CD14-positive monocyte (primary cell): ENCODE results near the gene UCN. TPM values are rescaled to one million over a fixed set of nuclear protein-coding genes. Genes with fewer than 3 reads are reported as not detected.
"Not testable (repeated sequence)": the region's sequence is repeated elsewhere in the genome, so short reads cannot be mapped to it uniquely, and the experiment has no call there.

ENCODE experiments used
- DNase-seq, 3 donors: peaks; one replicate each; pipeline ENCODE4 v3.0.0-alpha.2; 2011 to 2022
- H2AFZ ChIP-seq: 2 replicates; pipeline ENCODE4 v1.6.0; 2012; ENCODE audit warnings: mild to moderate bottlenecking, low read depth, low read length, inconsistent platforms; ENCODE audit not compliant: insufficient read depth, poor library complexity, severe bottlenecking
- H3K27ac ChIP-seq, 2 donors: 1 replicate in 1 of 2; 2 replicates in 1 of 2; pipeline ENCODE4 v1.5.1; 2012 to 2013; ENCODE audit warnings: low read length in 2 of 2, control low read depth in 1 of 2, inconsistent platforms in 1 of 2, low read depth in 1 of 2, mild to moderate bottlenecking in 1 of 2
- H3K27me3 ChIP-seq, 2 donors: one replicate each; pipeline versions ENCODE4 v1.6.0 to v1.6.1; 2011 to 2013; ENCODE audit warnings: low read length in 2 of 2; ENCODE audit not compliant: control insufficient read depth in 2 of 2, insufficient read depth in 2 of 2
- H3K36me3 ChIP-seq, 2 donors: replicated peaks in 1 of 2; 1 replicate in 1 of 2; 2 replicates in 1 of 2; pipeline versions ENCODE4 v1.5.1 to v1.6.1; 2012 to 2013; ENCODE audit warnings: low read length in 2 of 2, control low read depth in 1 of 2, inconsistent platforms in 1 of 2, mild to moderate bottlenecking in 1 of 2; ENCODE audit not compliant: insufficient read depth in 2 of 2, control insufficient read depth in 1 of 2
- H3K4me1 ChIP-seq, 2 donors: 1 replicate in 1 of 2; 2 replicates in 1 of 2; pipeline versions ENCODE4 v1.5.1 to v1.6.1; 2012 to 2013; ENCODE audit warnings: low read length in 2 of 2, control low read depth in 1 of 2, inconsistent platforms in 1 of 2, mild to moderate bottlenecking in 1 of 2, moderate library complexity in 1 of 2; ENCODE audit not compliant: insufficient read depth in 2 of 2, control insufficient read depth in 1 of 2
- H3K4me2 ChIP-seq: replicated peaks from 2 replicates; pipeline ENCODE3; 2012; ENCODE audit warnings: low read length, moderate library complexity, mild to moderate bottlenecking; ENCODE audit not compliant: poor library complexity, severe bottlenecking; ENCODE audit errors: extremely low read depth
- H3K4me3 ChIP-seq, 3 experiments: fragments of 200-600 bp in 1 of 3; sonication (generic) in 1 of 3; replicated peaks in 1 of 3; 1 replicate in 2 of 3; 2 replicates in 1 of 3; pipeline ENCODE4 v1.5.1; 2011 to 2013; ENCODE audit warnings: low read length in 3 of 3, mild to moderate bottlenecking in 3 of 3, control low read depth in 2 of 3, low read depth in 2 of 3, inconsistent platforms in 1 of 3, moderate library complexity in 1 of 3
- H3K79me2 ChIP-seq: 2 replicates; pipeline ENCODE4 v1.6.0; 2012; ENCODE audit warnings: mild to moderate bottlenecking, control low read depth, inconsistent platforms, low read length, moderate library complexity; ENCODE audit not compliant: insufficient read depth
- H3K9ac ChIP-seq: 2 replicates; pipeline ENCODE4 v1.6.0; 2017; ENCODE audit warnings: low read length, mild to moderate bottlenecking; ENCODE audit not compliant: insufficient read depth, poor library complexity, severe bottlenecking
- H3K9me3 ChIP-seq, 2 donors: replicated peaks in 1 of 2; 1 replicate in 1 of 2; 2 replicates in 1 of 2; pipeline versions ENCODE4 v1.5.1 to v1.6.1; 2012 to 2013; ENCODE audit warnings: low read length in 2 of 2, control low read depth in 1 of 2; ENCODE audit not compliant: control insufficient read depth in 1 of 2, insufficient read depth in 1 of 2
- H4K20me1 ChIP-seq: 2 replicates; pipeline ENCODE4 v1.6.0; 2012; ENCODE audit warnings: mild to moderate bottlenecking, low read length, control low read depth, moderate library complexity; ENCODE audit not compliant: insufficient read depth
- H3K27ac Mint-ChIP-seq, 7 donors: one replicate each; pipeline ENCODE4 v1.8.0; 2020; ENCODE audit warnings: mild to moderate bottlenecking in 7 of 7, mixed read lengths in 7 of 7, moderate library complexity in 6 of 7, inconsistent platforms in 2 of 7
- H3K27me3 Mint-ChIP-seq, 3 donors: one replicate each; pipeline ENCODE4 v1.8.0; 2021 to 2022; ENCODE audit warnings: low read depth in 3 of 3, mild to moderate bottlenecking in 3 of 3, mixed read lengths in 3 of 3, moderate library complexity in 3 of 3, inconsistent platforms in 1 of 3
- H3K36me3 Mint-ChIP-seq, 2 donors: one replicate each; pipeline ENCODE4 v1.8.0; 2020; ENCODE audit warnings: mixed read lengths in 2 of 2, inconsistent platforms in 1 of 2, mild to moderate bottlenecking in 1 of 2
- H3K4me1 Mint-ChIP-seq: one replicate; pipeline ENCODE4 v1.8.0; 2020; ENCODE audit warnings: mild to moderate bottlenecking, mixed read lengths
- H3K4me3 Mint-ChIP-seq, 2 donors: one replicate each; pipeline ENCODE4 v1.8.0; 2020; ENCODE audit warnings: mild to moderate bottlenecking in 2 of 2, mixed read lengths in 2 of 2, moderate library complexity in 1 of 2
- H3K9me3 Mint-ChIP-seq, 7 donors: one replicate each; pipeline ENCODE4 v1.8.0; 2020 to 2022; ENCODE audit warnings: mixed read lengths in 7 of 7, mild to moderate bottlenecking in 6 of 7, moderate library complexity in 6 of 7, inconsistent platforms in 2 of 7
- WGBS: methylation state at CpG from one replicate; pipeline ENCODE4 v1.1.5; 2013; ENCODE audit warnings: missing lambda C conversion rate; ENCODE audit not compliant: insufficient coverage; 5-methylcytosine and 5-hydroxymethylcytosine counted together
- intact Hi-C, 2 donors: fragments of 100-400 bp; cut with micrococcal nuclease; formaldehyde crosslinking; loops; one replicate each; pipeline versions ENCODE4 v1.15.0 to v1.15.1; 2023
- polyA plus RNA-seq, 3 donors: library from polyadenylated mRNA; depleted of rRNA in 1 of 3; unstranded in 2 of 3; stranded (reverse) in 1 of 3; fragments of 300-500 nt in 2 of 3; fragments of >200 nt in 1 of 3; fragmentation: Illumina TruSeq in 2 of 3; gene quantifications; 1 replicate in 2 of 3; 2 replicates in 1 of 3; pipeline ENCODE4 v1.2.3, GENCODE V29; 2012 to 2021
- TF ChIP-seq, protein P1 (sequence below): fragments of 200-600 bp; IDR thresholded peaks from one replicate; pipeline ENCODE4 v1.8.0; 2022; ENCODE audit warnings: antibody characterized with exemption, mild to moderate bottlenecking

UCN gene
- polyA plus RNA-seq, 3 donors, result 0.39 to 2.2 (median 0.60) TPM

DNA sequence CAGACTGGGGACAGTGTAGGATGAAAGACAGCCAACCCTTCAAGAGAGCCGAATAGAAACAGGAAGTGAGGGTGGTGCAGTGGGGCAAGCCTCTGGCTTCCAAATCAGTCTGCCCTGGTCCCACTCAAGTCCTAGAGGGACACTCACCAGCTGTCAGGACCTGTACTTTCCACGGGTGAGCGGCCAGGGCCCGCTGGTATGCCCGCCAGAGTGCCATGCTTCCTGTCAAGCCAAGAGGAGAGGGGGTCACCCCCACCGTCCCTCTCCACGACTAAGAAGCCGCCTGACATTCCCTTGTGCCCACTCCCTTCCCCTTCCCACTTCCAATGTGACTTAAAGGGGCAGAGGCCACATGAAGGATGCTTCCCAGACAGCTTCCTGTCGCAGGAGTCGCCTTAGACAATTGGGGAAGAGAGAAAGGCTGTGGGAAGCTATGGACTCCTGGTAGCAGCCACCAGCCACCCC, 14.1 kb upstream of the UCN start:
- Histone ChIP-seq H3K4me1 (peaks cover 17 to 20% of the 10 kb centered on the region in 2 donors), H3K9ac (peak overlapping the region; percentile 84), H4K20me1 (no peaks in the 10 kb centered on the region), H3K4me2 (peak overlapping the region; percentile 95), H3K27ac (peak overlapping the region; percentile 77 to 94), H3K4me3 (peak overlapping the region; percentile 80 to 97 (median 88)), H3K9me3 (no peaks in the 10 kb centered on the region), H3K27me3 (no peaks in the 10 kb centered on the region), H3K79me2 (peaks cover 28% of the 10 kb centered on the region), H3K36me3 (peaks cover 13 to 20% of the 10 kb centered on the region in 2 donors), H2AFZ (peak overlapping the region; percentile 93)
- intact Hi-C loops, result no loop called here
- Mint-ChIP-seq H3K4me1 (peaks cover 32% of the 10 kb centered on the region), H3K27me3 (no peaks in the 10 kb centered on the region), H3K36me3 (peaks cover 13 to 23% of the 10 kb centered on the region in 2 donors), H3K9me3 (no peaks in the 10 kb centered on the region), H3K27ac (peak overlapping the region; percentile 96 to 99 (median 98)), H3K4me3 (peak overlapping the region; percentile 90 to 97)
- peak; percentile 18 to 56 (median 53) for DNase-seq
- TF ChIP-seq, protein P1, sequence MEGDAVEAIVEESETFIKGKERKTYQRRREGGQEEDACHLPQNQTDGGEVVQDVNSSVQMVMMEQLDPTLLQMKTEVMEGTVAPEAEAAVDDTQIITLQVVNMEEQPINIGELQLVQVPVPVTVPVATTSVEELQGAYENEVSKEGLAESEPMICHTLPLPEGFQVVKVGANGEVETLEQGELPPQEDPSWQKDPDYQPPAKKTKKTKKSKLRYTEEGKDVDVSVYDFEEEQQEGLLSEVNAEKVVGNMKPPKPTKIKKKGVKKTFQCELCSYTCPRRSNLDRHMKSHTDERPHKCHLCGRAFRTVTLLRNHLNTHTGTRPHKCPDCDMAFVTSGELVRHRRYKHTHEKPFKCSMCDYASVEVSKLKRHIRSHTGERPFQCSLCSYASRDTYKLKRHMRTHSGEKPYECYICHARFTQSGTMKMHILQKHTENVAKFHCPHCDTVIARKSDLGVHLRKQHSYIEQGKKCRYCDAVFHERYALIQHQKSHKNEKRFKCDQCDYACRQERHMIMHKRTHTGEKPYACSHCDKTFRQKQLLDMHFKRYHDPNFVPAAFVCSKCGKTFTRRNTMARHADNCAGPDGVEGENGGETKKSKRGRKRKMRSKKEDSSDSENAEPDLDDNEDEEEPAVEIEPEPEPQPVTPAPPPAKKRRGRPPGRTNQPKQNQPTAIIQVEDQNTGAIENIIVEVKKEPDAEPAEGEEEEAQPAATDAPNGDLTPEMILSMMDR, result no peak
- WGBS, result 0% methylated on average over 4 of the region's 10 CpGs

DNA sequence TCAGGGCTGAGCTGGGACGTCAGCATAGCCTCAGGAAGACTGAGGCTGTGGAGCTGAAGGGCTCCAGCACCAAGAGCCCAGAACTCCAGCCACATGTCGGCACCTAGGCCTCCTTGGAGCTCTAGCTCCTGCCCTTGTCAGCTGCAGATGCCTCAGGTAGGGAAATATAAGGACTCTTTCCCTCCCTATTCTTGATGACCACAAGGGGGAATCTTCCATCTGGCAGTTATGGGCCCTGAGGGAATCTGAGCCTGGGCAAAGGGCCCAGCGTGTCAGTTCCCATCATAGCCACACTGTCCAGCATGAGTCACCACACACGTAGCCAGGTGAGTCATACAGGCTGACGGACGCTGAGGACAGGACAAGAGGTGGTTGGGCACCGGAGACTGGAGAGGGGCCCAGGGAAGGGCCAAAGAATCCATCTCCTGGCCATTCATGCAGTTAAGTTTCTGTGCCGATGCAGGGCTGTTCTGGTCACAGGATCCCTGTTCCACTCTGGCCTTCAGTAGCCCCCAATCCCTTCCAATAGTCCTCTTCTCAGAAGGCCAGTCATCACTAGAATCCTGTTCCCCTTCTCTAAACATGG, 12.8 kb upstream of the UCN start:
- Mint-ChIP-seq H3K4me1 (peaks cover 35% of the 10 kb centered on the region), H3K4me3 (no peak overlapping the region), H3K9me3 (no peaks in the 10 kb centered on the region), H3K27ac (peak overlapping the region in 2 of 7 donors; percentile 24 to 38), H3K36me3 (peaks cover 7 to 21% of the 10 kb centered on the region in 2 donors), H3K27me3 (no peaks in the 10 kb centered on the region)
- Histone ChIP-seq H3K27ac (peak overlapping the region in 1 of 2 donors; percentile 20), H2AFZ (no peak overlapping the region), H3K9ac (no peak overlapping the region), H4K20me1 (peaks cover 3% of the 10 kb centered on the region), H3K79me2 (peaks cover 28% of the 10 kb centered on the region), H3K4me1 (peaks cover 17 to 20% of the 10 kb centered on the region in 2 donors), H3K36me3 (peaks cover 4 to 19% of the 10 kb centered on the region in 2 donors), H3K4me3 (no peak overlapping the region), H3K4me2 (no peak overlapping the region), H3K9me3 (no peaks in the 10 kb centered on the region), H3K27me3 (no peaks in the 10 kb centered on the region)
- TF ChIP-seq, protein P1, result no peak
- DNase-seq, result peak; percentile 15 to 75 (median 18)
- 65% methylated on average over 6 of the region's 8 CpGs for WGBS
- intact Hi-C loops, result no loop called here

DNA sequence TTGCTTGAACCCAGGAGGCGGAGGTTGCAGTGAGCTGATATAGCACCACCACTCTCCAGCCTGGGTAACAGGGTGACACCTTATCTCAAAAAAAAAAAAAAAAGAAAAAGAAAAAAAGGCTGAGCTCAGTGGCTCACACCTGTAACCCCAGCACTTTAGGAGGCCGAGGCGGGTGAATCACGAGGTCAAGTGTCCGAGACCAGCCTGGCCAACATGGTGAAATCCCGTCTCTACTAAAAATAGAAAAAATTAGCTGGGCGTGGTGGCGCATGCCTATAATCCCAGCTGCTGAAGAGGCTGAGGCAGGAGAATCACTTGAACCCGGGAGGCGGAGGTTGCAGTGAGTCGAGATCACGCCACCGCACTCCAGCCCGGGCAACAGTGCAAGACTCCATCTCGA, 11.6 kb upstream of the UCN start:
- H4K20me1 ChIP-seq, H3K9ac ChIP-seq, H3K4me3 Mint-ChIP-seq, H3K27me3 ChIP-seq, H3K4me3 ChIP-seq, H3K4me2 ChIP-seq, H3K27ac ChIP-seq, H3K9me3 ChIP-seq, intact Hi-C loops, H3K27me3 Mint-ChIP-seq, H3K27ac Mint-ChIP-seq, H3K9me3 Mint-ChIP-seq, H2AFZ ChIP-seq, DNase-seq: not testable (repeated sequence)
- H3K4me1 ChIP-seq, result peaks cover 17 to 20% of the 10 kb centered on the region in 2 donors
- 100% methylated on average over 3 of the region's 15 CpGs for WGBS
- peaks cover 11 to 26% of the 10 kb centered on the region in 2 donors for H3K36me3 Mint-ChIP-seq
- H3K4me1 Mint-ChIP-seq, result peaks cover 33% of the 10 kb centered on the region
- H3K36me3 ChIP-seq, result peaks cover 2 to 16% of the 10 kb centered on the region in 2 donors
- H3K79me2 ChIP-seq, result peaks cover 28% of the 10 kb centered on the region
